ENCODE measurements around the gene TRAF7. TPM values are rescaled to one million over a fixed set of nuclear protein-coding genes. Genes with fewer than 3 reads are reported as not detected.
"Not testable (repeated sequence)": the region's sequence is repeated elsewhere in the genome, so short reads cannot be mapped to it uniquely, and the experiment has no call there.

Gene TRAF7
- total RNA-seq, 1 donor from 2014 or later, result 47.4 TPM

GRCh38 chr16:2114885-2115590, 40.5 kb upstream of the TRAF7 start:
- not testable (repeated sequence) for H3K36me3 ChIP-seq (ENCODE audit: control insufficient read depth, insufficient read depth, low read length); H3K4me3 ChIP-seq (ENCODE audit: low read depth, low read length); DNase-seq (ENCODE audit: low read depth); FAIRE-seq; H3K27me3 ChIP-seq (ENCODE audit: control insufficient read depth, insufficient read depth, low read length)

- FAIRE-seq, result no peak
- DNase-seq (ENCODE audit: low read depth), result no peak
- Histone ChIP-seq H3K4me3 (ENCODE audit: low read depth, low read length) (no peak overlapping the region), H3K27me3 (ENCODE audit: control insufficient read depth, insufficient read depth, low read length) (no peaks in the 10 kb centered on the region), H3K36me3 (ENCODE audit: control insufficient read depth, insufficient read depth, low read length) (peaks cover 3% of the 10 kb centered on the region)
- TF ChIP-seq CTCF (IDR thresholded peaks at IDR 0.05; ENCODE audit: insufficient read depth, low read length, severe bottlenecking), result no peak
Measured at GRCh38 chr16:2115591-2115973, 40.0 kb upstream of the TRAF7 start.

- not testable (repeated sequence) for FAIRE-seq
Measured at GRCh38 chr16:2116428-2116827, 39.2 kb upstream of the TRAF7 start.

GRCh38 chr16:2117341-2117740, 38.2 kb upstream of the TRAF7 start:
- FAIRE-seq; H3K27me3 ChIP-seq (ENCODE audit: control insufficient read depth, insufficient read depth, low read length); H3K36me3 ChIP-seq (ENCODE audit: control insufficient read depth, insufficient read depth, low read length): not testable (repeated sequence)

More at GRCh38 chr16:2116428-2116827, 39.2 kb upstream of the TRAF7 start:
- H3K36me3 ChIP-seq (ENCODE audit: control insufficient read depth, insufficient read depth, low read length); DNase-seq (ENCODE audit: low read depth); H3K27me3 ChIP-seq (ENCODE audit: control insufficient read depth, insufficient read depth, low read length); H3K4me3 ChIP-seq (ENCODE audit: low read depth, low read length): not testable (repeated sequence)

GRCh38 chr16:2117960-2118722, 37.4 kb upstream of the TRAF7 start:
- not testable (repeated sequence) for H3K27me3 ChIP-seq (ENCODE audit: control insufficient read depth, insufficient read depth, low read length); DNase-seq (ENCODE audit: low read depth); FAIRE-seq; H3K4me3 ChIP-seq (ENCODE audit: low read depth, low read length); H3K36me3 ChIP-seq (ENCODE audit: control insufficient read depth, insufficient read depth, low read length)

More at GRCh38 chr16:2117341-2117740, 38.2 kb upstream of the TRAF7 start:
- H3K4me3 ChIP-seq (ENCODE audit: low read depth, low read length); DNase-seq (ENCODE audit: low read depth): not testable (repeated sequence)

GRCh38 chr16:2121325-2121724, 34.3 kb upstream of the TRAF7 start:
- H3K27me3 ChIP-seq (ENCODE audit: control insufficient read depth, insufficient read depth, low read length); FAIRE-seq; H3K4me3 ChIP-seq (ENCODE audit: low read depth, low read length); H3K36me3 ChIP-seq (ENCODE audit: control insufficient read depth, insufficient read depth, low read length): not testable (repeated sequence)
- TF ChIP-seq CTCF (IDR thresholded peaks at IDR 0.05; ENCODE audit: insufficient read depth, low read length, severe bottlenecking), result peak; percentile 29
- DNase-seq (ENCODE audit: low read depth), result peak; percentile 17

GRCh38 chr16:2121853-2122252, 33.7 kb upstream of the TRAF7 start:
- H3K4me3 ChIP-seq (ENCODE audit: low read depth, low read length), result no peak overlapping the region

More at GRCh38 chr16:2121853-2122252, 33.7 kb upstream of the TRAF7 start:
- no peak for TF ChIP-seq CTCF (IDR thresholded peaks at IDR 0.05; ENCODE audit: insufficient read depth, low read length, severe bottlenecking)
- DNase-seq (ENCODE audit: low read depth), result no peak
- peaks cover 2% of the 10 kb centered on the region for H3K36me3 ChIP-seq (ENCODE audit: control insufficient read depth, insufficient read depth, low read length)
- FAIRE-seq, result no peak
- no peaks in the 10 kb centered on the region for H3K27me3 ChIP-seq (ENCODE audit: control insufficient read depth, insufficient read depth, low read length)
